Stimulated activated CD8-positive, alpha-beta memory T cell treated with anti-CD3 and anti-CD28 coated beads, Interleukin-4, amount 100 ng/mL, for 48 hours (primary cell): ENCODE results near the gene RIPOR2.
"Not testable (repeated sequence)": the region's sequence is repeated elsewhere in the genome, so short reads cannot be mapped to it uniquely, and the experiment has no call there.

Experiments used
- DNase-seq: peaks from one replicate; pipeline ENCODE4 v3.0.0-alpha.2; 2020

RIPOR2 gene

DNA sequence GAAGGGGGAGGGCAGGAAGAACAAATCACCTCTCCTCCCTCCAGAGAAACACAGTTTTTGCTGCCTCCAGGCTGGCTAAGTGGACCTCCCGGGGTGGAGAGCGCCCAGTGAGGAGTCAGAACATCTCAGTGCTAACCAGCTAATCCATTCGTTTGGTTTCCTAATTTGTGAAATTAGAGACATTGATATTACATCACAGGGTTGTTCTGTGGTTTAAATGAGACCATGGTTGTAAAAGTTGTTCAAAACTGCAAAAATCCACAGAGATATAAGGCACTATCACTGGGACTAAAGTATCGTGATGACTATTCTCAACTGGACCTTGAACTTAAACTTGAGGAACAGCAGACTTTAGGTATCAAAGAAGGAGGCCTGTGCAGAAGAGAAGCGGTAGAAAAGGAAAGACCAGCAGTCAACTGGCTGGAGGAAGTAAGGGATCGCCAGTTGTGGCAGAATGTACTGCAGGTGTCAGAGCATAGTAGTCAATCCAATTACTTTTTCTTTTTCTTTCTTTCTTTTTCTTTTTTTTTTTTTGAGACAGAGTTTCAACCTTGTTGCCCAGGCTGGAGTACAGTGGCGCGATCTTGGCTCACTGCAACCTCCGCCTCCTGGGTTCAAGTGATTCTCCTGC is 33.9 kb downstream of the RIPOR2 start:
- no peak for DNase-seq

DNA sequence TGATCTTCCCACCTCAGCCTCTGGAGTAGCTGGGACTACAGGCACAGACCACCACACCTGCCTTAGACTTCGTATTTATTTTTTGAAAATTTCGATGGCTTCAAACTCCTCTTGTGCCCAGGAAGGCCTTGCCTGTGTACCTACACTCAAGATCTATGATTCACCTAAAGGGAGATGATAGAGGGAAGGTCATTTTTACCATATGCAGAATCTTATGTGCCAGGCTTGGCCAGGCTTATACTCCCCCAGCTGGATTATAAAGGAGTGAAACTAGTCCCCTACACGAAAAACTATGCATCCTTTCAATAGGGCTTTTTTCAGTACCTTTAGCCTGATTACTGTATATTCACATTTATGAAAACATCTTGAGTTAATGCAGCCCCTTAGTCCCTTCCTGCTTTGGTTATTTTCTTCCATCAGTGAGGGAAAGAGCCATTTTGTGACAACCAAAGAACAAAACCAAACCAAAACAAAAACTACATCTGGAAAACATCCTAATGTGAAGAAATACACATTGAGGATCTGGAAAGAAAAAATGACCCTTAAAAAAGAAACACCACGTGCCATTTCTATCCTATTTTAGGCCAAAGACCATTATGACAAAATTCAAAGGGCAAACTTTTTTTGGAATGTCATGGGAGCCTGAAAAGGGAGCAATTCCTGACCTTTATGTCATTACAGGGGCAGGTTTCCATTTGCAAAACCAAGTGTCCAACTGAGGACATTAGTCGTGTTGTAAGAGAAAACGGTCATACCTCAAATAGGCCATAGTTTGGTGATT is 34.7 kb downstream of the RIPOR2 start:
- DNase-seq: no peak

DNA sequence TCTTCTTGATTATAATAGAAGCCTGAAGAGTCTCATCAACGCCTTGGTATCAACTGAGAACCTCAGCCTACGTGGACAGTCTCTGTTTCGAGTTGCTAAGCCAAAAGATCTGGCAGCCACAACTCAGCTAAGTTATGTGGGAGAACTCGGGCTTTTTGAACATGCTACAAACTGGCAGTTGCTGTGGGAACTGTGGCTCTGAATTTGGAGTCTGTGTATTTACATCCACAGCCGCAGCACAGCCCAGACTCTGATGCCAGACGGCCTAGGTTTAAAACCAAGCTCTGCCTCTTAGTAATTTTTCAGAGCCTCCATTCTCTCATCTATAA is 35.8 kb downstream of the RIPOR2 start:
- peak; percentile 59 for DNase-seq

DNA sequence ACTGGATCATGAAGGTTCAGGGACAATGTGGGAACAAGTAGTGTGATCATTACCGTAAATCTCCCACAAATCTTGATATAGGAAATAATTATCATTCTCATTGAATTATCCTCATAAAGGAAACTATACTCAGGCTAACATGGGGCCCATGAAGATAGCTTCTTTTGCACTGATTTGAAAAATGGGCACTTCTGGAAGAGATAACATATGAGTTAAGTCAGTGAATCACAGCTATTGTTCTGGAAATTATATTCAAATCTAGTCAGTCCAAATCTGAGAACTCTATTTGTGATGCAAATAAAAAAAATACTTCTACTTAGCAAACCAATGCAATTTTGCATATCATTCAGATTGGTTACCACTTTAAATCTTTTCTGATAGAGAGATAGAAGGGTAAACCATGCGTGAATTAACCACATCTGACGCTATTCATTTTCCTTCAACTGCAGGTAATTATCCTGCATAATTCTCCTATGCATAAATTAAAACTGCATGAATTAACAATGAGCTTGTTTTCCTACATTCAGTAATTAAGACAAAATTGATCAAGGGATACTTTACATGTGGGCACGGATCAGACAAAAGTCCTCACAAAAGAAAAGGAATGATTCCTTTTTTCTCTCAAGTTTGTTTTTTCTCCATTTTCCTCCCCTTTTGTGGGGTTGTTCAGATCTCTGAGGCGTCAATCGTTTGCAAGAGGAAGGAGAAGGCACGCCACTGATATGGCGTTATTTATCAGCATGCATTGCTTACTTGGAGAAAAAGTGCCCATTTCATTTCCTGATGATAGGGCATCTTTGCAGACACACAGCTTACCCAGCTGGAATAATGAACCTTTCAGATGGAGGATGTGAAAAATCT is 36.4 kb downstream of the RIPOR2 start:
- no peak for DNase-seq

DNA sequence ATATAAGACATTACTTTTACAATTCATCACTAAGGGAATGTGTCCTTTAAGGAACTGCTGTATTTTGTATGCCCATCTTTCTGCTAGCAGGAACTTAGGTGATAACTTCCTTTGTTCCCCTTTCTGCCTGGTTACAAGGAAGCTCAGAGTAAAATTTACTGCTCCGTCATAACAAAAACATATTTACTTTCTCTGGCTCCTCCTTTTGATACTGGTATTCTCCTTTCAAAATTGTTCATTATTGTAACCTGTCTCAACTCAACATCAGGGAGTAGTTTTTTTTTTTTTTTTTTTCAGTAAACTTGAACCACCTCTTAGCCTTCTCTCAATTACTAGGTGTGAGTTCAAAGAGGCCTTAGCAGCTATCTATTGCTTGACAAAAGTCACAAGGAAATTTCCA is 37.1 kb downstream of the RIPOR2 start:
- DNase-seq: no peak

DNA sequence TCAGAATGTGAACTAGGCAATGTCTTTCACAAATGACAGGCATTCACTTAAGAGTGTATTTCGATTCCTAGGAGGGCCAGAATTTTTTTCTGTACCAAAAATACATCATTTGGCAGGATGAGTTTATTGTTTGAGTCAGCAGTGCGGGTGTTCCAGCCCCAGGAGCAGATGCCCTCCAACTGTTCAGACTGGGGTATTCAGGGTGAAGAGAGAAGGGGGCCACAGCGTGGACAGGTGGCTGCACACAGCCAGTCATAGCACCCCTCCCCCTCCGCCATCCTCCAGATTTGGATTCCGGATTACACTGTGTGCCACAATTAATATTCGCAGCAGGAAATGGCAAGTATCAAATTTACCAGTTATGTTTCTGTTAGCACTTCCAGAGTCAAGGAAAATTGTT is 38.6 kb downstream of the RIPOR2 start:
- no peak for DNase-seq

DNA sequence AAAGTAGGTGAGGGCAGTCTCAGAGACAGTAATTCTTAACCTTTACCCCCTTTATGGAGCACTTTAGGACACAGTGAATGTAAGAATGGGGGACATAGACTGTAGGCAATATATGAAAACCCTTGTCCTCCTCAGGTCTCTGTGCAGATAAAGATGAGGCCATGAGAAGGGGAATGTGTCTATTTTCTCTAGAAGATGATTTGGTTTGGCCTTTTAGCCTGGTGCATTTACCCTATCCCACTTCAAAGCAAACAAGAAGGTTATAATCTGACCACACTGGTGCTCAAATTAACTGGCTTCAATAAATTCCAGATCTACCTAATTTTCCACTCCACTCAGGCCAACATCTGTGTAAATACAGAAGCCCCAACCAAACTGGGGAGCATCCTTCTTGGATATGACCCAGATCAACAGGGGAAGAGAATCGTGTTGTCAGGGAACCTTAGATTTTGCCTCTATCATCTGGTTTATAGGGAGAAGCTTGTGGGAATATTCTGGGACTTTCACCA is 42.4 kb downstream of the RIPOR2 start:
- DNase-seq: no peak

DNA sequence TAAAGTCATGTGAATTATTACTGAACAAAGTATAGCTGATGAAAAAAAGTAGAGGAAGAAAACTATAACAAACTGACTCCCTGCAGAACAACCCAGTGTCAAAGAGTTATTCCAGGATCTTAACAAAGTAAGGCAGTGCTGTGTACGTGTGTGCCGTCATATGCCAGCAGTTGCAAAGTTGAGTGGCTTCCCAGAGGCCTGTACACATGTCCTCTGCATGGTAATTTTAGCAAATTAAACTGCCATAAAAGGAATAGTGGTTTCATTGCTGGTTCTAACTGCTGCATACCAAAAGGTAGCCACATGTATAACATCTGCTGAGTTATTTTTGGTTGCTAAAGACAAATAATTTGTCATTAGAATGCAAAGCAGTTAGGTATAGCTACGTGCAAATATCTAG is 44.8 kb downstream of the RIPOR2 start:
- no peak for DNase-seq

DNA sequence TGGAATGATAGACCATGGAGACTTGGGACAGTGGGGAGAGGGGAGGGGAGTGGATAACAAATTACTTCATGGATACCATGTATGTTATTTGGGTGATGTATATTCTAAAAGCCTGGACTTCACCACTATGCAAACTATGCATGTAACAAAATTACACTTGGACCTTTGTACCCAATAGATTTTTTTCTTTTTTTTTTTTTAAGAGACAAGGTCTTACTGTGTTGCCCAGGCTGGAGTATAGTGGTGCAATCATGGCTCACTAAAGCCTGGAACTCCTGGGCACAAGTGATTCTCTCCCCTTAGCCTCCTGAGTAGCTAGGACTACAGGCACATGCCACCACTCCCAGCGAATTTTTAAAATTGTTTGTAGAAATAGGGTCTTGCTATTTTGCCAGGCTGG is 45.3 kb downstream of the RIPOR2 start:
- DNase-seq: no peak

DNA sequence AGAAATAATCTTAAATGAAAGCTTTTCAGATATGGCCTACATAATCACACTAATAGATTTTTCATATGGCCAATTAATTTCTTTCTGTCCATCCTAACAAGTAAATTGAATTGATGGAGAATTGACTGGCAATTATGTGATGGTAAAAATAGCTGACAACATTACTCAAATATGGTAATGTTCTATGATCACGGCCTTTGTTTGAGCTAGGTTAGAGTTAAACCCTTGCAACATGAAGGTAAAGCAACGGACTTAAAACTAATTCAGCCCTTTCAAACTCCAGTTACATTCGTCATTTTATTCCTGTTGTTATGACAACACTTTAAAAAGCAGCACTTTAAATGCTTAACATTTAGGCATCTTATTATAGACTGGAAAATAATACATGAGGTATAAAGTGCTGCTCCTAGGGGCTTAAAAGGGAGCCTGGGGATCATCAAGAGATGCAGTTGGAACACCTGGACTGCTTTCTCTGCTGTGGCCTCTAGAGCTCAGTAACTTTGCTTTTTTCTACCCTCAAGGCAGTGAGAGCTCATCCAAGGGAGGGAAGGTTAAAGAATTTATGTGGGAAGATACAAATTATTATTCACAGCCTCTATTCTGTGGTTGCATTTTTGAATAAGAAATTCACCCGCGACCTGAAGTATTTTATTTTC is 46.9 kb downstream of the RIPOR2 start:
- no peak for DNase-seq

DNA sequence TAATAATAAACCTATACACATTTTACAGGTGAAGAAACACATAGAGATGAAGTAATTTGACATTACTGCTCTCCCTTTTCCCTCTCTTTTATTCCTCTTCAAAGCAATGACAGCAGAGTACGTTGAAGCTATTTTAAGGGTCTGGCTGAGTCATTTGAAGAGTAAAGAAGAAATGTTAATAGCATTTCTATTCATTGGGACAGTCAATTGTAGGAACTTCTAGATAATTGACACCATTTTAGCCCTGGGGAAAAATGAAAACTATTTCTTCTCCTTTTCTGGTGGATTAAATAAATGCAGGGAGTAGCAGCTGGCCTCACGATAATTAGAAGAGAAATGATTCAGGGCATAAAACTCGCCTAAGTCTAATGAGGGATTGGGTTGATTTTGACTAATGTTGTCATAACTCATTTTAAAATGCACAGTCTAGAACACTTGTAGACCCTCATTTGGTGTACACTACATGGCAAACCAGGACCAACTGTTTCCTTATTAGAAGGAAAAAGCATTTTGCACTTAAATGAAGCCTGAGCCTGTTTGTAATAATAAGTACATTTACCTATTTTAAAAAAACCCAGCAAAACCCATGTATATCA is 48.1 kb downstream of the RIPOR2 start:
- DNase-seq: no peak

DNA sequence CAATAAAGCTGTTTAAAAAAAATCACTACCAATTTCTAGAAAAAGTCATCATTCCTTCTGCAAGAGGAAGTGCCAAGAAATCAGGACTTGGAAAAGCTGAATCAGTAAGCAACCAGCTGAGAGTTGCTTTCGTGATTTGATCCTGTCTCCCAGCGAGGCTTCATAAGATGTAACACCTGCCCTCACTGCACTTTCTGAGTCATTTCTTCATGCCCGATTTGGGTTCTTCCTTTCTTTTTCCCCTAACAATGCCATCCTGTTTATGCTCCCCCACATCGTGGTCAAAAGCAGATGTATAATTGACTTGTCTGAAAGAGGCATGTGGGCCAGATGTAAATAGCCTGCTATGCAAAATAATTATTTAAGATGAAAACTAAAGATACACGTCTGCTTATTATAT is 52.1 kb downstream of the RIPOR2 start:
- no peak for DNase-seq

DNA sequence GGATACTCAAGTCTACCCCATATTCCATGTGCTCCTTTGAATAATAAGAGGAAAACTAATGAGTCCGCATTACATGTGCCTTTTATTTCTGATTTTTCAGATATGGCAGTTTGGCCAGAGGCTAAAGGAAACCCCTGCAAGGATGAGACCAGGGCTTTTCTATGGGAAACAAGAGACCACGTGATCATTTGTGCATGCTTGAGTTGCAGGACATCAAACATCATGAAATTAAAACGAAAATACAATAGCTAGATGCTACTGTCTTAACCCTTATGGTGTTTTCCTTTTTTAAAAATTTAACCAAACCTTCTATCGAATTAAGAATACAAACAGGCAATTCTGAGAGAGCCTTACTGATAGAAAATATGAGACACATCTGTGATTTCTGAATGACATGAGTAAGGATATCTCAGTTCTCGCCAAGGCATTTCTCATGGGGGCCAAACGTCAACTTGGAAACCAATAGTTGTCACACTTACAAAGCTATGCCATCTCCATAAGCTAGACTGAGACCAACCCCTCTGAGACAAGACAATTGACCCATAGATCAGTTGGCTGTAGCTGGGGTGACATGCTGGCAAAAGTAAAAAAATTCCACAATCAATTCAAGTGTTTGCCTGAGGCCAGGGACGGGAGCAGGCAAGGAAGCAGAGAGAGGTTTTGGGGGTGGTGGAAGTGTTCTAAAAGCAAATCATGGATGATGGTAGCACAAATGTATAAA is 52.8 kb downstream of the RIPOR2 start:
- DNase-seq: no peak

DNA sequence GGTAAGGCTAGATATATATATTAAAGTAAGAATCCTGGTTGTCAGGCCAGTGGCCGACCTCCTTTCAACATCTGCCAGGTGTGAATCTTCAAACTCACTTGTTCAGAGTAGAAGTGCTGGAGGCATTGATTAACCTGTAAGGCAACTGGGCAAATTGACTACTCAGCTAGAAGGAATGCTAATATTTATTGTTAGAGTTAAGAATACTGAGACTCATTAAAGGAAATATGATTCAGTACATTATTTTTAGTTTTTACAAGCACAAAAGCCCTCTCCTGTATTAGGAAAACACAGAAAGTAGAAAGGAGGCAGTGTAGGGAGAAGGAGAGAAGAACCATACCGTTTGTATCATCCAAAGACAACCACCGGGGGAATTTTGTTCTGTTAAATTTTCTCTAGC is 53.5 kb downstream of the RIPOR2 start:
- DNase-seq: no peak

DNA sequence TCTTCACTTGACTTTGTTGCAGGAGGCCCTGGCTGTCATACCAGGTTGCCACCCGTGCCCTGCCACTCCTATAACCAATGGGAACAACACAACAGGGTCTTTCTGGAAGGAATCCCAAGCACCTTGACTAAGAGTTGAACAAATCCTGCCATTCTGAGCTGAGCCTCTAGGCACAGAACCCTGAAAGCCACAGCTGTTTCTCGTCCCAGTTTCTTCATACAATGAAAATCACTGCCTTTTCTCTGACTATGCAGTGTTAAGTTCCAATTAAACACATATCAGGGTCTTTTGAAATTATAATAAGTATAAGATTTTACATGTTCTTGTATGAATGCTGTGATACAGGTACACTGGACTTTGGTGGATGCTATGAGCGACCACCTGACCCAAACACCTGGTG is 54.4 kb downstream of the RIPOR2 start:
- no peak for DNase-seq

DNA sequence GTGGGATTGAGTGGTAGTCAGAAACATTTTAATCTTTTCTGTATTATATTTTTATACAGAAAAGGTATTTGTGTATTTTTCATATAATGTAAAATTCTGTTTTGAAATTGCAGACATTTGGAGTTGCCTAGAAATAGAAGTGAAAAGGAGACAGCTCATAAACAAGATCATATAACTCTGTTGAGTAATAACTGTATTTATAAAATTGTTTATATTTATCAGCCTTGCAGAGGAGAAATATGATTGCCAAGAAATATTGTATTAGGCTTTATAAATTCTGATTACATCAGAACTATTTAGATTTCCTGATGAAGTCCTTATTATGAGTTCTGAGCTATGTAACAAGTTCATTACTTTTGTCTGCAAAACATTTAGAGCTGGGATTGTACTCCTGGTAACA is 55.3 kb downstream of the RIPOR2 start:
- DNase-seq: no peak

DNA sequence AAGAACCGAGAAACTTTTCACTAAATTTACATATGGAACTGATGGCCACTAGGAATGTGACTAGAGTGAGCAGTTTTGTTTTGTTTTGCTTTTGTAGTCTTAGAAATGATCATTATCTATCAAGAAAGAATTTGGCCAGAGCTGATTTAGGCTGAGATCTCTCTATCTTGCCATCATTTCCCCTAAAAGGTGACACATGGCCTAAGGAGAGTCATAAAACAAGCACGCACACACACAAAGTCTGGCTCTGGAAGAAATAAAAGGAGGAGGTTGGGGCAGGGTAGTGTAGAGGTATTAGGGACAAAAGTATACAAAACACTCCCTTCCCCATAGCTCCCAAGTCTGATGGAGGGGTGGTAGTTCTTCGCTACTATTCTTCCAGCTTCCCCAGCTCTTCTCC is 56.4 kb downstream of the RIPOR2 start:
- DNase-seq: no peak

DNA sequence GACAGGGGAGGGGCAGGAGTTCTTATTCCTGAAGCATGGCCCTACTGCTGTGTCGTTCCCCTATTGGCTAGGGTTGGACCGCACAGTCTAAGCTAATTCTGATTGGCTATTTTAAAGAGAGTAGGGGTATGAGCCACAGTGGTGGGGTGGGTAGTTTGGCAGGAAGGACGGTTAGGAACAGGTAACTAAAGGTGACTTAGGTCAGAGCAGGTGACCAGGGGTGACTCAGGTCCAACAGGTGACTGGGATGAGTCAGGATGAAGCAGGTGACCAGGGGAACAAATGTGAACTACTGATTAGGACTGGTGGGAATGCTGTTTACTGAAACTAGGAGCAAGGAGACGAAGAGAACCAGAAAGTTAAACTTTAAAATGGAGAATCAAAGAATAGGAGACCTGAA is 58.0 kb downstream of the RIPOR2 start:
- DNase-seq: not testable (repeated sequence)

DNA sequence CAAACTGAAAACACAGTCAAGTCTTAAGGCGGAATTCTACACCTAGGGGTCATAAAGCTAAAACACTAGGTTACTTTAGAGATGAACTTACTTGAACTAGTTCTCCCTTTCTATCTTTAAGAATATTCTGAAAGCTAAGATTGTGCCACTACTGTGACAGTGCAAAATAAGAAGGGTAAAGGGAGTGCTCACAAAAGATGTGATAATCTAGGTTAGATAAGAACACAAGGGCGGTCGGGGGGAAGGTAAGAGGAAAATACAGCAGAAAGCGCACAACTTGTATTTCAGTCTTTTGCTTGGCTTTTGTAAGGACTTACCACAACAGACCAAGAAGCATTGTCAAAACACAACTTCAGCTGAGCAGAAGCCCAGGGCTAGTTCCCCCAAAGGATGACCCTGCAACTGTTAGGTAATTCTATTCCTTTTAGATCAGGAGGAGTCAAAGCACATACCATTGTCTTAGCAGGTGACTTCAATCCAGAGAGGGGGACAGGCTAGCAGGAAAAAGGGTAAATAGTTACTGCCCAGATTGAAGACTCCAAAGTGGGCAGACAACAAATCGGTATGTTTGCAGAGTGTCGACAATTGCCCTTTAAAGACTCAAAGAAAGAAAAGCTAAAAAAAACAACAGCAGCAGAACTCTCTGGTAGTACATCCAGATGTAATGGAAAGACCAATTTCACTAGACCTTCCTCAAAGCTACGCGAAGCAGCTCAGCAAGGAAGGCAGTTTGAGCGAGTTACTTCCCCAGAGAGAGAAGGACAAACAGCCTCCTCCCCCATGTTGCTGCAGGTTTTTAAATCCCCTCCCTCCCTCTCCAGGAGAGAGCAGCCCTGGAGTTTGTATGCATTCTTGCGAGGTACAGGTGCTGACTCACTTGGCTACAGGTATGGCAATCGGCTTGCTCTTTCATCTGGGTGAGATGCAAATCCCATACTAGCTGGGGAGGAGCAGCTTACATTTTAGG is 59.0 kb downstream of the RIPOR2 start:
- no peak for DNase-seq

DNA sequence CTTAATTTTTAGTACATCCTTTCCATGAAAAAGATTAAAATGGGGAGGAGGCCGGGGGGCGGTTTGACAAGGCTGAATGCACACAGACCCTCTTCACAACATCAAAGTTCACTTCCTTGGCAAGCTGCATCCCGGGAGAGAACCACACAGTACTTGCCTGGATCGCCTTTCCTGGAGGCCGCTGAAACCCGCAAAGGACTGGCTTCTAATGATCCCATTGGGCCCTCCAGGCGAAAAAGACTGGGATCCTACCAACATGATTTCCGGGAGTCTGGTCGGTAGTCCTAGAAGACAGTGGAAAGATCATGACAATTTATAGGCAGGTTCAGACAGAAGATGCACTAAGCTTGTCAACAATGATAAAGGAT is 60.2 kb downstream of the RIPOR2 start:
- DNase-seq: no peak
